WTC11 (cell line): ENCODE measurements around the gene FGF21. TPM values are rescaled to one million over a fixed set of nuclear protein-coding genes. Genes with fewer than 3 reads are reported as not detected.

Source experiments
- total RNA-seq: library from RNA; stranded (reverse); gene quantifications from 3 replicates; pipeline ENCODE4 v1.2.3, GENCODE V29; 2021

Gene FGF21
- total RNA-seq, 1 experiment from 2014 or later = 0.26 TPM

Other genes starting within 250 kb of the FGF21 start
- gene LMTK3, start 243.7 kb upstream of the FGF21 start, total RNA-seq = 15.9 to 19.4 TPM (median 19.1 TPM) in 3 replicates
- gene SULT2B1, start 203.4 kb upstream of the FGF21 start, total RNA-seq = 0.96 to 2.1 TPM (median 1.3 TPM) in 3 replicates
- not detected in 3 replicates for gene SPACA4, start 148.8 kb upstream of the FGF21 start, total RNA-seq
- 6.6 to 8.8 TPM (median 6.8 TPM) in 3 replicates for gene FAM83E, start 140.4 kb upstream of the FGF21 start, total RNA-seq
- gene RPL18, start 136.3 kb upstream of the FGF21 start, total RNA-seq = 1,712 to 1,987 TPM (median 1,909 TPM) in 3 replicates
- 46.7 to 64.6 TPM (median 48.4 TPM) in 3 replicates for gene SPHK2, start 136.0 kb upstream of the FGF21 start, total RNA-seq
- 10.5 to 12.0 TPM (median 11.4 TPM) in 3 replicates for gene DBP, start 118.1 kb upstream of the FGF21 start, total RNA-seq
- 41.4 to 53.7 TPM (median 47.5 TPM) in 3 replicates for gene CA11, start 109.3 kb upstream of the FGF21 start, total RNA-seq
- 0.28 to 0.39 TPM (median 0.37 TPM) in 3 replicates for gene NTN5, start 82.5 kb upstream of the FGF21 start, total RNA-seq
- gene FUT2, start 59.6 kb upstream of the FGF21 start, total RNA-seq = 5.9 to 6.8 TPM (median 6.5 TPM) in 3 replicates
- 1.4 to 2.2 TPM (median 1.6 TPM) in 3 replicates for gene MAMSTR, start 35.8 kb upstream of the FGF21 start, total RNA-seq
- gene RASIP1, start 14.9 kb upstream of the FGF21 start, total RNA-seq = 4.4 to 5.4 TPM (median 5.2 TPM) in 3 replicates
- 1.3 to 2.2 TPM (median 1.3 TPM) in 3 replicates for gene IZUMO1, start 8.6 kb upstream of the FGF21 start, total RNA-seq
- 9.9 to 11.5 TPM (median 10.1 TPM) in 3 replicates for gene FUT1, start 2.9 kb upstream of the FGF21 start, total RNA-seq
- gene BCAT2, start 55.5 kb downstream of the FGF21 start, total RNA-seq = 38.7 to 48.5 TPM (median 47.7 TPM) in 3 replicates
- gene HSD17B14, start 81.0 kb downstream of the FGF21 start, total RNA-seq = 11.4 to 18.2 TPM (median 17.0 TPM) in 3 replicates
- gene PLEKHA4, start 113.1 kb downstream of the FGF21 start, total RNA-seq = 14.8 to 17.7 TPM (median 16.8 TPM) in 3 replicates
- gene PPP1R15A, start 116.9 kb downstream of the FGF21 start, total RNA-seq = 17.0 to 19.5 TPM (median 17.9 TPM) in 3 replicates
- 3.1 to 5.6 TPM (median 3.9 TPM) in 3 replicates for gene TULP2, start 143.2 kb downstream of the FGF21 start, total RNA-seq
- gene NUCB1, start 144.8 kb downstream of the FGF21 start, total RNA-seq = 145 to 153 TPM (median 149 TPM) in 3 replicates
- gene DHDH, start 178.2 kb downstream of the FGF21 start, total RNA-seq = 3.0 to 3.4 TPM (median 3.1 TPM) in 3 replicates
- gene BAX, start 199.4 kb downstream of the FGF21 start, total RNA-seq = 346 to 387 TPM (median 351 TPM) in 3 replicates
- 1,061 to 1,225 TPM (median 1,202 TPM) in 3 replicates for gene FTL, start 209.8 kb downstream of the FGF21 start, total RNA-seq
- gene GYS1, start 237.8 kb downstream of the FGF21 start, total RNA-seq = 45.9 to 52.0 TPM (median 46.1 TPM) in 3 replicates
- gene RUVBL2, start 238.4 kb downstream of the FGF21 start, total RNA-seq = 168 to 178 TPM (median 169 TPM) in 3 replicates